Ascending aorta (tissue), 2 donors: Measurements from ENCODE around the gene FMR1. TPM values are rescaled to one million over a fixed set of nuclear protein-coding genes. Genes with fewer than 3 reads are reported as not detected.

Source experiments
- DNase-seq, 2 donors: peaks; one replicate each; pipeline ENCODE4 v3.0.0-alpha.2; 2019; ENCODE audit warnings: low spot score in 2 of 2
- H3K27ac ChIP-seq, 2 donors: fragments of 200-600 bp; sonication (generic); one replicate each; pipeline ENCODE4 v1.5.1; 2016 to 2017; ENCODE audit warnings: mild to moderate bottlenecking in 1 of 2
- H3K27me3 ChIP-seq: fragments of 200-600 bp; sonication (generic); one replicate; pipeline ENCODE4 v1.5.1; 2017
- H3K36me3 ChIP-seq, 2 donors: fragments of 200-600 bp; sonication (generic); one replicate each; pipeline ENCODE4 v1.5.1; 2016
- H3K4me1 ChIP-seq, 2 donors: fragments of 200-600 bp; sonication (generic); one replicate each; pipeline ENCODE4 v1.5.1; 2016 to 2017; ENCODE audit warnings: mild to moderate bottlenecking in 1 of 2
- H3K4me3 ChIP-seq, 2 donors: fragments of 200-600 bp; sonication (generic); one replicate each; pipeline ENCODE4 v1.5.1; 2016 to 2017; ENCODE audit warnings: mild to moderate bottlenecking in 1 of 2
- H3K9me3 ChIP-seq, 2 donors: fragments of 200-600 bp; sonication (generic); one replicate each; pipeline ENCODE4 v1.5.1; 2016
- CTCF ChIP-seq, 3 experiments: fragments of 200-600 bp in 2 of 3; fragments of 450-650 bp in 1 of 3; sonication (generic) in 2 of 3; IDR thresholded peaks; one replicate each; pipeline ENCODE4 v1.5.1; 2016 to 2019; ENCODE audit warnings: antibody characterized with exemption in 3 of 3, mild to moderate bottlenecking in 1 of 3, moderate library complexity in 1 of 3
- intact Hi-C: fragments of 100-400 bp; cut with DNase I; formaldehyde crosslinking; loops from one replicate; pipeline ENCODE4 v1.15.1; 2023
- total RNA-seq: library from RNA; depleted of rRNA; stranded (reverse); fragments of >200 nt; gene quantifications from one replicate; pipeline ENCODE4 v1.1.0, GENCODE V29; 2016

FMR1 gene
- 10.7 TPM for total RNA-seq

GRCh38 chrX:147911192-147912022 is at the start of gene FMR1:
Gene FMR1, plus strand, starts transcription at chrX:147911919. Its CDS starts 261 bp downstream, at chrX:147912180.
- Histone ChIP-seq H3K4me1 (no peaks in the 10 kb centered on the region), H3K27me3 (no peaks in the 10 kb centered on the region), H3K27ac (peak within 1 kb of the TSS; percentile 77 to 97), H3K9me3 (no peaks in the 10 kb centered on the region), H3K36me3 (no peaks in the 10 kb centered on the region), H3K4me3 (peak within 1 kb of the TSS; percentile 58 to 86)
- intact Hi-C loops: no loop called here
- no peak for TF ChIP-seq CTCF (IDR thresholded peaks at IDR 0.05)
- DNase-seq: peak; percentile 81 to 97

DNA sequence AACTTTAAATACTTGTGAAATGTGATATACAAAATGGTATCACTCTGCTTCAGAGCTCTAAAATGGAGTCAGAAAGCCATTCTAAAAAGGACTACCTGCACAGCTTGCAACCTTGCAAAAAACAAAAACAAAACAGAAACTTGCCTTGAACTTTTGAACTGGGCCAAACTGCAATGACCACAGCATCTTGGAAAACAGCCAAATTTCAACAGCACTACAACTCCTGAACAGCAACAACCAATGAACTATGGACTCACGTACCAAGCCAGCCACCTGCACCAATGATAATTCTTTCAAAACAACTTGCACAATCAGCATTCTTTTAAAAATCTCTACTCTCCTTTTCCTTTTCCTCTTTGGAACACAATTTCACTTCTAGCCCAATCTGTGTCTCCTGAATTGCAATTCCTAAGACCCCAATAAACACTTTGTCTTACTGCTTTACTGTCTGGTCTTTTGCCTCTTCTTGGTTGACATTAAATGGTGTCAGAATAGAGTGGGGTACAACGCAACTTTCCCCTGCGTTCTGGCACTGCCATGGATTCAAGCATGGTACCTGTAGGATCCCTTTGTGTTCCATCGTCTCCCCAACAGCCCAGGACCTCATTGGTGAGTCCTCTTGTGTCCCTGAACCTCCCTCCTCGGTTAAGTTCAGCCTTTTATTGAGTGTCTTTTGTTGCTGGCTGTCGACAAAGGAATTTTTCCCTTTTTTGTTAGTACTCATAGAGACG is 35.7 kb upstream of the FMR1 start:
- H3K4me3 ChIP-seq: no peak overlapping the region
- no peaks in the 10 kb centered on the region for H3K36me3 ChIP-seq
- TF ChIP-seq CTCF (IDR thresholded peaks at IDR 0.05): no peak
- intact Hi-C loops: no loop called here
- no peak overlapping the region for H3K27ac ChIP-seq
- H3K9me3 ChIP-seq: peaks cover 0 to 7% of the 10 kb centered on the region in 2 donors
- no peak for DNase-seq
- H3K4me1 ChIP-seq: no peaks in the 10 kb centered on the region
- no peaks in the 10 kb centered on the region for H3K27me3 ChIP-seq

- intact Hi-C loops: no loop called here
- no peak for TF ChIP-seq CTCF (IDR thresholded peaks at IDR 0.05)
- H3K4me1 ChIP-seq: no peaks in the 10 kb centered on the region
Observed at GRCh38 chrX:147876849-147877646, 34.7 kb upstream of the FMR1 start.

DNA sequence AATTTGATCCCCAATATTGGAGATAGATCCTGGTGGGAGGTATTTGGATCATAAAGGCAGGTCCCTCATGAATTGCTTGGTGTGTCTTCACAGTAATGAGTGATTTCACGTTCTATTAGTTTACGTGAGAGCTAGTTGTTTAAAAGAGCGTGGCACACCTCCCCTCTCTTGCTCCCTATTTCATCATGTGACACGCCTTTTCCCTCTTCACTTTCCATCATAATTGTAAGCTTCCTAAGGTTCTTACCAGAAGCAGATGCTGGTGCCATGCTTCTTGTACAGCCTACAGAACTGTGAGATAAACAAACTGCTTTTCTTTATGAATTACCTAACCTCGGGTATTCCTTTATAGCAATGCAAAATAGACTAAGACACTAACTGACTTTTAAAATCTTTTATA is 34.0 kb upstream of the FMR1 start:
- H3K27ac ChIP-seq: no peak overlapping the region
- no peaks in the 10 kb centered on the region for H3K4me1 ChIP-seq
- TF ChIP-seq CTCF (IDR thresholded peaks at IDR 0.05): no peak
- no peaks in the 10 kb centered on the region for H3K9me3 ChIP-seq
- no peaks in the 10 kb centered on the region for H3K36me3 ChIP-seq
- no peaks in the 10 kb centered on the region for H3K27me3 ChIP-seq
- intact Hi-C loops: no loop called here
- H3K4me3 ChIP-seq: no peak overlapping the region
- DNase-seq: no peak

More at GRCh38 chrX:147876849-147877646, 34.7 kb upstream of the FMR1 start:
- Histone ChIP-seq H3K27me3 (no peaks in the 10 kb centered on the region), H3K4me3 (no peak overlapping the region), H3K27ac (no peak overlapping the region), H3K9me3 (peaks cover 0 to 6% of the 10 kb centered on the region in 2 donors), H3K36me3 (no peaks in the 10 kb centered on the region)
- no peak for DNase-seq

DNA sequence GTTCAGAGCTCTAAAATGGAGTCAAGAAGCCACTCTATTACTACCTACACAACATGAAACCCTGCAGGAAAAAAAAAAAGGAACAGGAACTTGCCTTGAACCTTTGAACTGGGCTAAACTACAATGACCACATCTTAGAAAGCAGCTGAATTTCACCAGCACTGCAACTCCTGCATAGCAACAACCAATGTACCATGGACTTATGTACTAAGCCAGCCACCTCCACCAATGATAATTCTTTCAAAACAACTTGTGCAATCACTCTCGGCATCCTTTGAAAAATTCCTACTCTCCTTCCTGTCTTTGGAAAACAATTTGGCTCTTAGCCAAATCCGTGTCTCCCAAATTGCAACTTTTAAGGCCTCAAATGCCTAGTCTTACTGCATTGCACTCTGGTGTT is 26.8 kb upstream of the FMR1 start:
- no peaks in the 10 kb centered on the region for H3K9me3 ChIP-seq
- H3K4me1 ChIP-seq: no peaks in the 10 kb centered on the region
- H3K36me3 ChIP-seq: no peaks in the 10 kb centered on the region
- no peak overlapping the region for H3K4me3 ChIP-seq
- intact Hi-C loops: no loop called here
- no peak for DNase-seq
- no peak overlapping the region for H3K27ac ChIP-seq
- no peak for TF ChIP-seq CTCF (IDR thresholded peaks at IDR 0.05)
- H3K27me3 ChIP-seq: no peaks in the 10 kb centered on the region
